ENCODE measurements around the gene MCRIP1.

MCRIP1 gene

DNA sequence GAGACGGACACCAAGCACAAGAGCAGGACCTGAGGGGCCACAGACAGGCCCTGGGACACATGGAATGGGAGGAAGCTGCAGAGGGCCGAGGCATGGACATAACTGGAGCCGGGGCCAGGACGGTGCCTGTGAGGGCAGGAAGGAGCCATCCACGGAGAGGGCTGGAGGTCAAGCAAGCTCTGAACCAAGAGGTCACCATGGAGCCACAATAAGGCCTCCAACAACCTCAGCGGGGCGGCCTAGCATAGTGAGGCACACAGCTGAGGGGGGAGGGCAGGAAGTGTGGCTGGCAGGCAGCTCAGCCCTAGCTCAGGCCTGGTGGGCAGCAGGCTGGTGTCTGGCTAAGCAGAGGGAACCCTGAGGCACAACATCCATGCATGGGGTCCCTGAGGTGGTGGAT is 4.4 kb downstream of the MCRIP1 start:
- TF ChIP-seq EZH2phosphoT487 (IDR thresholded peaks at IDR 0.05; ENCODE audit: low read depth): no peak
- TF ChIP-seq, protein P1, sequence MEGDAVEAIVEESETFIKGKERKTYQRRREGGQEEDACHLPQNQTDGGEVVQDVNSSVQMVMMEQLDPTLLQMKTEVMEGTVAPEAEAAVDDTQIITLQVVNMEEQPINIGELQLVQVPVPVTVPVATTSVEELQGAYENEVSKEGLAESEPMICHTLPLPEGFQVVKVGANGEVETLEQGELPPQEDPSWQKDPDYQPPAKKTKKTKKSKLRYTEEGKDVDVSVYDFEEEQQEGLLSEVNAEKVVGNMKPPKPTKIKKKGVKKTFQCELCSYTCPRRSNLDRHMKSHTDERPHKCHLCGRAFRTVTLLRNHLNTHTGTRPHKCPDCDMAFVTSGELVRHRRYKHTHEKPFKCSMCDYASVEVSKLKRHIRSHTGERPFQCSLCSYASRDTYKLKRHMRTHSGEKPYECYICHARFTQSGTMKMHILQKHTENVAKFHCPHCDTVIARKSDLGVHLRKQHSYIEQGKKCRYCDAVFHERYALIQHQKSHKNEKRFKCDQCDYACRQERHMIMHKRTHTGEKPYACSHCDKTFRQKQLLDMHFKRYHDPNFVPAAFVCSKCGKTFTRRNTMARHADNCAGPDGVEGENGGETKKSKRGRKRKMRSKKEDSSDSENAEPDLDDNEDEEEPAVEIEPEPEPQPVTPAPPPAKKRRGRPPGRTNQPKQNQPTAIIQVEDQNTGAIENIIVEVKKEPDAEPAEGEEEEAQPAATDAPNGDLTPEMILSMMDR (IDR thresholded peaks at IDR 0.05; ENCODE audit: low read depth, low read length): no peak
- Histone ChIP-seq H4K20me1 (ENCODE audit: insufficient read depth, low read length) (no peaks in the 10 kb centered on the region), H3K36me3 (replicated peaks; ENCODE audit: low read depth, low read length) (no peaks in the 10 kb centered on the region), H3K79me2 (ENCODE audit: low read length) (peaks cover 19% of the 10 kb centered on the region), H3K27me3 (ENCODE audit: low read depth, low read length) (no peaks in the 10 kb centered on the region), H3K4me3 (ENCODE audit: low read length) (no peak overlapping the region), H3K4me1 (ENCODE audit: low read length) (peaks cover 9% of the 10 kb centered on the region), H3K4me2 (ENCODE audit: low read length) (no peak overlapping the region), H3K9me3 (ENCODE audit: insufficient read depth, low read length) (no peaks in the 10 kb centered on the region), H3K9ac (ENCODE audit: low read length) (no peak overlapping the region), H2AFZ (ENCODE audit: low read depth, low read length) (no peak overlapping the region), H3K27ac (ENCODE audit: low read length) (no peak overlapping the region)

DNA sequence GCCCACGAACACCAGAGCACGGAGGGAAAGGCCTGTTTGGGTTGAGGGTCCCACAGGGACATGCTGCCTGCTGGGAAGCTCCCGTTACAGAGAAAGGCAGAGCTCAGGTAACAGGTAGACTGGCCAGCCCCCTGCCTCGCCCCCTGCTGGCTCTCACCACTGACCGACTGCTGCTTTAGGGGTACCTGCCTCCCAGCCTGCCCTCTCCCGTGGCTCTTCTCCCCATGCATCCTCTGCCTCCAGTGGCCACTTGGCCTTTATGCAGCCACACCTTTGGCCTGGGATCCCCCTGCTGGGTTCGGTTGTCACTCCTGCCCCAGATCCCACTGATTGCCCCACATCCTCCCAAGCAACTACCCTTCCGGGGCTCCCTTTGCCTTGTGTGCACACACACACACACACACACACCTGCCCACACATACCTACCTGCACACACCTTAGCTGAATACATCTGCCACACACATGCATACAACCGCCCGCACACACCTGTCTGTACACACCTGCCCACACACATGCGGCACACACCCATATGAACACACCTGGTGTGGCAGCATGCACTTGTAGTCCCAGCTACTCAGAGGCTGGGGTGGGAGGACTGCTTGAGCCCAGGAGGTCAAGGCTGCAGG is 7.1 kb downstream of the MCRIP1 start:
- H3K4me3 ChIP-seq (ENCODE audit: low read length): no peak overlapping the region
- TF ChIP-seq, protein P1 (IDR thresholded peaks at IDR 0.05; ENCODE audit: low read depth, low read length): 0 out of 2 replicates have a peak, but pooled peaks have one; percentile 12
- TF ChIP-seq EZH2phosphoT487 (IDR thresholded peaks at IDR 0.05; ENCODE audit: low read depth): no peak
- H4K20me1 ChIP-seq (ENCODE audit: insufficient read depth, low read length): no peaks in the 10 kb centered on the region
- no peaks in the 10 kb centered on the region for H3K9me3 ChIP-seq (ENCODE audit: insufficient read depth, low read length)
- H3K79me2 ChIP-seq (ENCODE audit: low read length): no peaks in the 10 kb centered on the region
- H2AFZ ChIP-seq (ENCODE audit: low read depth, low read length): no peak overlapping the region
- no peaks in the 10 kb centered on the region for H3K36me3 ChIP-seq (replicated peaks; ENCODE audit: low read depth, low read length)
- no peaks in the 10 kb centered on the region for H3K4me1 ChIP-seq (ENCODE audit: low read length)
- H3K4me2 ChIP-seq (ENCODE audit: low read length): no peak overlapping the region
- H3K9ac ChIP-seq (ENCODE audit: low read length): no peak overlapping the region
- no peaks in the 10 kb centered on the region for H3K27me3 ChIP-seq (ENCODE audit: low read depth, low read length)
- H3K27ac ChIP-seq (ENCODE audit: low read length): no peak overlapping the region

DNA sequence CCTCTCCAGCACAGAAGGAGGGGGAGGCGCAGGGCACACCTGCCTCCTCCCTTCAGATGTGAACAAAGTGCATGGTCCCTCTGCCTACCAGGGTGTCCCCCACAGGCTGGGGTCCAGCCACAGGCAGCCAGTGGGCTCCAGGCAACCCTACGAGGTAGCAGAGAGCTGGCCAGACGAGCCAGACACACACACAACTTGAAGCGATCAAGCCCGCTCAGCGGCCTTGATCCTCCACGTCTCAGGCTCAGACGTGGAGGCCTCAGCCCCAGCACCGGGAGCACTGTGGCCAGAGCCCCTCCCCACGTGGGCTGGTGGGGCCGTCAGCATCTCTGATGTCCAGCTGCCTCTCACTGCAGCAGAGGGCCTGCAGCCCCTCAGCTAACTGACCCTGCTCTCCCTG is 8.5 kb downstream of the MCRIP1 start:
- Histone ChIP-seq H3K27me3 (ENCODE audit: low read depth, low read length) (no peaks in the 10 kb centered on the region), H3K36me3 (replicated peaks; ENCODE audit: low read depth, low read length) (no peaks in the 10 kb centered on the region), H3K4me3 (ENCODE audit: low read length) (no peak overlapping the region), H3K79me2 (ENCODE audit: low read length) (no peaks in the 10 kb centered on the region), H3K4me2 (ENCODE audit: low read length) (no peak overlapping the region), H3K4me1 (ENCODE audit: low read length) (no peaks in the 10 kb centered on the region), H3K9ac (ENCODE audit: low read length) (no peak overlapping the region), H2AFZ (ENCODE audit: low read depth, low read length) (no peak overlapping the region), H3K9me3 (ENCODE audit: insufficient read depth, low read length) (no peaks in the 10 kb centered on the region), H4K20me1 (ENCODE audit: insufficient read depth, low read length) (no peaks in the 10 kb centered on the region), H3K27ac (ENCODE audit: low read length) (no peak overlapping the region)
- TF ChIP-seq EZH2phosphoT487 (IDR thresholded peaks at IDR 0.05; ENCODE audit: low read depth): no peak
- TF ChIP-seq, protein P1 (IDR thresholded peaks at IDR 0.05; ENCODE audit: low read depth, low read length): no peak

DNA sequence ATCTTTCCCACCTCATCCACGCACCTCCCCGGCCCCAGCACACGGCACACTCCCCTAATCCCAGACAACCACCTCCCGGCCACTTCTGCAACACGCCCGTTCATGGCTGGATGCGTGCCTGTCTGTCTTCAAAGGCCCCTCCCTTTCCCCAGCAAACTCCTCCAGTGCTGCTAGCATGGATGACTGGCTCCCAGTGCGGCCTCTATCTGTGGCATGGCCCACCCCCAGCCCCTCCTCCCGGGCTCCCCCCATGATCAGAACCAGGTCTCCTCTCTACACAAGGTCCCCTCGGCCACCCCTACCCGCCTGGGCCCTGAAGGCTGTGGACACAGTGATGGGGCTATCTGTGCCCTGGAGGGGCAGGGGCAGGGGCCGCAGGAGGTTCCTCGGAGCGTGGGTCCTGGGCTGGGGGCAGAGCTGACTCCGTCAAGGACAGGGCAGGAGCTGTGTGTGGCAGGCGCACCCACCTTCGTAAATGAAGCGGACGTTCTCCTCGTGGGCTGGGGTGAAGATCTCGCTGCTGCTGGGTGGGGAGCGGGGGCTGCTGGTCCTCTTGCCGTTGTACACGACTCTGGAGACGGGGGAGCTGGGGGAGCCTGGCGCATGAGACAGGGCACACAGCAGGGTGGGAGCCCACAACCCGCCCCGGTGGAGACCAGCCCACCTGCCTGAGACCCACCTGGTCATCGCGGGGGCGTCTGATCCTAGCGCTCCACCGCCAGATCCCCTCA is 9.1 kb downstream of the MCRIP1 start:
- Histone ChIP-seq H3K9ac (ENCODE audit: low read length) (no peak overlapping the region), H3K79me2 (ENCODE audit: low read length) (no peaks in the 10 kb centered on the region), H3K27me3 (ENCODE audit: low read depth, low read length) (no peaks in the 10 kb centered on the region), H3K27ac (ENCODE audit: low read length) (no peak overlapping the region), H2AFZ (ENCODE audit: low read depth, low read length) (no peak overlapping the region), H3K36me3 (replicated peaks; ENCODE audit: low read depth, low read length) (no peaks in the 10 kb centered on the region), H4K20me1 (ENCODE audit: insufficient read depth, low read length) (no peaks in the 10 kb centered on the region), H3K9me3 (ENCODE audit: insufficient read depth, low read length) (no peaks in the 10 kb centered on the region), H3K4me1 (ENCODE audit: low read length) (no peaks in the 10 kb centered on the region), H3K4me3 (ENCODE audit: low read length) (no peak overlapping the region), H3K4me2 (ENCODE audit: low read length) (no peak overlapping the region)
- no peak for TF ChIP-seq EZH2phosphoT487 (IDR thresholded peaks at IDR 0.05; ENCODE audit: low read depth)
- TF ChIP-seq, protein P1 (IDR thresholded peaks at IDR 0.05; ENCODE audit: low read depth, low read length): no peak

Data from OCI-LY3 (cell line).